ENCODE data around the gene IFTAP.

DNA sequence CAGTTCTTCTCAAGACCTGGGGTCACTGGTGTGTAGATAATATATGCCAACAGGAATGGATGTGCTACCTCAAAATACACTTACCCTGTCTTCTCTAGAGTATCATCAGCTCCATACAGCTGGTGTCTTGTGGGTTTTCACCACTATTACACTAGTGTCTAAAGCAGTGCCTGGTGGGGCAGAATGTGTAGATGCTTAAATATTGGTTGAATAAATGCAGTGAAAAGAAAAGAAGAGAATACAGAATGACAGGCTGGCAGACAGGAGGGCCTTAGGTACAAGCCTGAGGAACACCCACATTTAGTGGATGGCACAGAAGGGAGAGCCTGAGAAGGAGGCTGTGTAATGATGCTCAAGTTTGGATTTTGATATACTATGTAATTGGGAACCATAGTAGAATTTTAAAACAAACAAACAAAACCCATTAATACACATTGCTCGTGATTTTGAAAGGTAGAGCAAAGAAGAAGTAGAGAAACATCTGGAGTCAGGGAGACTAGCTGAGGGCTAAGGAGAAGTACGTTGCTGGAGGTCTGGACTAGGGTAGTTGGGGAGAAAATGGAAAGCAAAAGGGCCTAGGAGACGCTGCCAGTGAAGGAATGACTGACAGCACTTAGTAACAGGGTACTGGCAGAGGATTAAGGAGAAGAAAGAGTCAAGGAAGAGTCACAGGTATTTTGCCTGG, 24.2 kb downstream of the IFTAP start:
- TF ChIP-seq, protein P1, sequence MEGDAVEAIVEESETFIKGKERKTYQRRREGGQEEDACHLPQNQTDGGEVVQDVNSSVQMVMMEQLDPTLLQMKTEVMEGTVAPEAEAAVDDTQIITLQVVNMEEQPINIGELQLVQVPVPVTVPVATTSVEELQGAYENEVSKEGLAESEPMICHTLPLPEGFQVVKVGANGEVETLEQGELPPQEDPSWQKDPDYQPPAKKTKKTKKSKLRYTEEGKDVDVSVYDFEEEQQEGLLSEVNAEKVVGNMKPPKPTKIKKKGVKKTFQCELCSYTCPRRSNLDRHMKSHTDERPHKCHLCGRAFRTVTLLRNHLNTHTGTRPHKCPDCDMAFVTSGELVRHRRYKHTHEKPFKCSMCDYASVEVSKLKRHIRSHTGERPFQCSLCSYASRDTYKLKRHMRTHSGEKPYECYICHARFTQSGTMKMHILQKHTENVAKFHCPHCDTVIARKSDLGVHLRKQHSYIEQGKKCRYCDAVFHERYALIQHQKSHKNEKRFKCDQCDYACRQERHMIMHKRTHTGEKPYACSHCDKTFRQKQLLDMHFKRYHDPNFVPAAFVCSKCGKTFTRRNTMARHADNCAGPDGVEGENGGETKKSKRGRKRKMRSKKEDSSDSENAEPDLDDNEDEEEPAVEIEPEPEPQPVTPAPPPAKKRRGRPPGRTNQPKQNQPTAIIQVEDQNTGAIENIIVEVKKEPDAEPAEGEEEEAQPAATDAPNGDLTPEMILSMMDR (IDR thresholded peaks at IDR 0.05): no peak
- TF ChIP-seq POLR2A (IDR thresholded peaks at IDR 0.05): no peak
- no peak for TF ChIP-seq POLR2AphosphoS5 (IDR thresholded peaks at IDR 0.05)
- TF ChIP-seq EP300 (IDR thresholded peaks at IDR 0.05): no peak
